HepG2 (cell line): ENCODE data around the gene SCN8A. TPM values are rescaled to one million over a fixed set of nuclear protein-coding genes. Genes with fewer than 3 reads are reported as not detected.

Experiments used
- HDAC6 ChIP-seq: fragments of 200-600 bp; sonication (generic); IDR thresholded peaks from 2 replicates; pipeline ENCODE4 v1.7.0; 2017; ENCODE audit warnings: mild to moderate bottlenecking, antibody characterized with exemption, low read length, low read depth
- HNRNPH1 ChIP-seq: fragments of 200-400 bp; formaldehyde crosslinking; optimal IDR thresholded peaks from 2 replicates; pipeline ENCODE3; 2017; ENCODE audit warnings: mild to moderate bottlenecking, low read depth, low read length
- MBNL3 ChIP-seq: fragments of 250-450 bp; sonication (Bioruptor Pico); conservative IDR thresholded peaks from 2 replicates; pipeline ENCODE4 v1.8.0; 2022; ENCODE audit warnings: mild to moderate bottlenecking, inconsistent platforms
- NKX3-1 ChIP-seq: sonication (generic); formaldehyde crosslinking; IDR thresholded peaks from 2 replicates; pipeline ENCODE4 v1.5.0; 2020; ENCODE audit warnings: missing genetic modification reagents
- PREB ChIP-seq: sonication (generic); formaldehyde crosslinking; IDR thresholded peaks from 2 replicates; pipeline ENCODE4 v1.4.0; 2020; ENCODE audit warnings: missing genetic modification reagents
- SMARCE1 ChIP-seq: fragments of 450-650 bp; IDR thresholded peaks from 2 replicates; pipeline ENCODE4 v1.6.1; 2017; ENCODE audit warnings: borderline replicate concordance
- SRSF4 ChIP-seq: fragments of 200-400 bp; formaldehyde crosslinking; IDR thresholded peaks from one replicate; pipeline ENCODE4 v1.6.1; 2018; ENCODE audit warnings: mild to moderate bottlenecking, low read depth, low read length, moderate library complexity; ENCODE audit not compliant: poor library complexity, severe bottlenecking
- TAF1 ChIP-seq: sonication (generic); formaldehyde crosslinking; IDR thresholded peaks from 2 replicates; pipeline ENCODE4 v1.4.0; 2020; ENCODE audit warnings: missing genetic modification reagents
- ZNF24 ChIP-seq: fragments of 450-650 bp; IDR thresholded peaks from 2 replicates; pipeline ENCODE4 v1.6.1; 2017; ENCODE audit warnings: antibody characterized with exemption, mild to moderate bottlenecking
- ZNF597 ChIP-seq: sonication (generic); formaldehyde crosslinking; IDR thresholded peaks from 2 replicates; pipeline ENCODE4 v1.5.0; 2020; ENCODE audit warnings: missing genetic modification reagents
- ZNF775 ChIP-seq: sonication (generic); formaldehyde crosslinking; IDR thresholded peaks from 2 replicates; pipeline ENCODE4 v1.4.0; 2020; ENCODE audit warnings: missing genetic modification reagents, mild to moderate bottlenecking, moderate library complexity, borderline replicate concordance
- ZNF792 ChIP-seq: IDR thresholded peaks from 2 replicates; pipeline ENCODE4 v1.6.1; 2016
- ZSCAN30 ChIP-seq: sonication (generic); formaldehyde crosslinking; IDR thresholded peaks from 2 replicates; pipeline ENCODE4 v1.5.0; 2020; ENCODE audit warnings: mild to moderate bottlenecking, missing genetic modification reagents
- polyA plus RNA-seq, 8 experiments: library from polyadenylated mRNA; depleted of rRNA in 3 of 8; stranded (reverse) in 7 of 8; unstranded in 1 of 8; fragments of >200 nt; fragmentation: Illumina TruSeq in 4 of 8; extraction: Trizol in 4 of 8; gene quantifications; 2 replicates each; pipeline versions ENCODE4 v1.2.1 to v1.2.3, GENCODE V29; 2011 to 2016; ENCODE audit warnings: low read depth in 4 of 8, missing spikeins in 1 of 8, mixed read lengths in 1 of 8; ENCODE audit not compliant: insufficient read depth in 1 of 8
- total RNA-seq, 5 experiments: library from RNA; depleted of rRNA; stranded (reverse); fragments of >200 nt; fragmentation: Illumina TruSeq; extraction: Trizol; gene quantifications; 2 replicates each; pipeline ENCODE4 v1.2.3, GENCODE V29; 2016; ENCODE audit warnings: low read depth in 1 of 5
- TF ChIP-seq, protein P1 (sequence below): sonication (generic); formaldehyde crosslinking; IDR thresholded peaks from 2 replicates; pipeline ENCODE4 v1.4.0; 2020; ENCODE audit warnings: missing genetic modification reagents, borderline replicate concordance
- TF ChIP-seq, protein P2 (sequence below): sonication (generic); formaldehyde crosslinking; IDR thresholded peaks from 2 replicates; pipeline ENCODE4 v1.4.0; 2020; ENCODE audit warnings: mild to moderate bottlenecking, missing genetic modification reagents

Gene SCN8A
- total and polyA plus RNA-seq, 2 of the 13 experiments (the other 11 are each of a cell fraction or from before 2014, with no cell fraction given) = 0.57 to 1.4 TPM

GRCh38 chr12:51591016-51591901 lies at the start of gene SCN8A (continued):
- TF ChIP-seq ZSCAN30 (CRISPR knock-in tag) = no peak
- no peak for TF ChIP-seq HDAC6
- TF ChIP-seq, protein P1, sequence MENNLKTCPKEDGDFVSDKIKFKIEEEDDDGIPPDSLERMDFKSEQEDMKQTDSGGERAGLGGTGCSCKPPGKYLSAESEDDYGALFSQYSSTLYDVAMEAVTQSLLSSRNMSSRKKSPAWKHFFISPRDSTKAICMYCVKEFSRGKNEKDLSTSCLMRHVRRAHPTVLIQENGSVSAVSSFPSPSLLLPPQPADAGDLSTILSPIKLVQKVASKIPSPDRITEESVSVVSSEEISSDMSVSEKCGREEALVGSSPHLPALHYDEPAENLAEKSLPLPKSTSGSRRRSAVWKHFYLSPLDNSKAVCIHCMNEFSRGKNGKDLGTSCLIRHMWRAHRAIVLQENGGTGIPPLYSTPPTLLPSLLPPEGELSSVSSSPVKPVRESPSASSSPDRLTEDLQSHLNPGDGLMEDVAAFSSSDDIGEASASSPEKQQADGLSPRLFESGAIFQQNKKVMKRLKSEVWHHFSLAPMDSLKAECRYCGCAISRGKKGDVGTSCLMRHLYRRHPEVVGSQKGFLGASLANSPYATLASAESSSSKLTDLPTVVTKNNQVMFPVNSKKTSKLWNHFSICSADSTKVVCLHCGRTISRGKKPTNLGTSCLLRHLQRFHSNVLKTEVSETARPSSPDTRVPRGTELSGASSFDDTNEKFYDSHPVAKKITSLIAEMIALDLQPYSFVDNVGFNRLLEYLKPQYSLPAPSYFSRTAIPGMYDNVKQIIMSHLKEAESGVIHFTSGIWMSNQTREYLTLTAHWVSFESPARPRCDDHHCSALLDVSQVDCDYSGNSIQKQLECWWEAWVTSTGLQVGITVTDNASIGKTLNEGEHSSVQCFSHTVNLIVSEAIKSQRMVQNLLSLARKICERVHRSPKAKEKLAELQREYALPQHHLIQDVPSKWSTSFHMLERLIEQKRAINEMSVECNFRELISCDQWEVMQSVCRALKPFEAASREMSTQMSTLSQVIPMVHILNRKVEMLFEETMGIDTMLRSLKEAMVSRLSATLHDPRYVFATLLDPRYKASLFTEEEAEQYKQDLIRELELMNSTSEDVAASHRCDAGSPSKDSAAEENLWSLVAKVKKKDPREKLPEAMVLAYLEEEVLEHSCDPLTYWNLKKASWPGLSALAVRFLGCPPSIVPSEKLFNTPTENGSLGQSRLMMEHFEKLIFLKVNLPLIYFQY (CRISPR knock-in tag) = no peak
- no peak for TF ChIP-seq ZNF24
- TF ChIP-seq SRSF4 = no peak
- TF ChIP-seq ZNF792 (CRISPR knock-in tag) = no peak
- no peak for TF ChIP-seq HNRNPH1
- no peak for TF ChIP-seq ZNF775 (CRISPR knock-in tag)
- TF ChIP-seq PREB (CRISPR knock-in tag) = no peak
- no peak for TF ChIP-seq MBNL3 (CRISPR knock-in tag)
- TF ChIP-seq ZNF597 (CRISPR knock-in tag) = no peak
- TF ChIP-seq, protein P2, sequence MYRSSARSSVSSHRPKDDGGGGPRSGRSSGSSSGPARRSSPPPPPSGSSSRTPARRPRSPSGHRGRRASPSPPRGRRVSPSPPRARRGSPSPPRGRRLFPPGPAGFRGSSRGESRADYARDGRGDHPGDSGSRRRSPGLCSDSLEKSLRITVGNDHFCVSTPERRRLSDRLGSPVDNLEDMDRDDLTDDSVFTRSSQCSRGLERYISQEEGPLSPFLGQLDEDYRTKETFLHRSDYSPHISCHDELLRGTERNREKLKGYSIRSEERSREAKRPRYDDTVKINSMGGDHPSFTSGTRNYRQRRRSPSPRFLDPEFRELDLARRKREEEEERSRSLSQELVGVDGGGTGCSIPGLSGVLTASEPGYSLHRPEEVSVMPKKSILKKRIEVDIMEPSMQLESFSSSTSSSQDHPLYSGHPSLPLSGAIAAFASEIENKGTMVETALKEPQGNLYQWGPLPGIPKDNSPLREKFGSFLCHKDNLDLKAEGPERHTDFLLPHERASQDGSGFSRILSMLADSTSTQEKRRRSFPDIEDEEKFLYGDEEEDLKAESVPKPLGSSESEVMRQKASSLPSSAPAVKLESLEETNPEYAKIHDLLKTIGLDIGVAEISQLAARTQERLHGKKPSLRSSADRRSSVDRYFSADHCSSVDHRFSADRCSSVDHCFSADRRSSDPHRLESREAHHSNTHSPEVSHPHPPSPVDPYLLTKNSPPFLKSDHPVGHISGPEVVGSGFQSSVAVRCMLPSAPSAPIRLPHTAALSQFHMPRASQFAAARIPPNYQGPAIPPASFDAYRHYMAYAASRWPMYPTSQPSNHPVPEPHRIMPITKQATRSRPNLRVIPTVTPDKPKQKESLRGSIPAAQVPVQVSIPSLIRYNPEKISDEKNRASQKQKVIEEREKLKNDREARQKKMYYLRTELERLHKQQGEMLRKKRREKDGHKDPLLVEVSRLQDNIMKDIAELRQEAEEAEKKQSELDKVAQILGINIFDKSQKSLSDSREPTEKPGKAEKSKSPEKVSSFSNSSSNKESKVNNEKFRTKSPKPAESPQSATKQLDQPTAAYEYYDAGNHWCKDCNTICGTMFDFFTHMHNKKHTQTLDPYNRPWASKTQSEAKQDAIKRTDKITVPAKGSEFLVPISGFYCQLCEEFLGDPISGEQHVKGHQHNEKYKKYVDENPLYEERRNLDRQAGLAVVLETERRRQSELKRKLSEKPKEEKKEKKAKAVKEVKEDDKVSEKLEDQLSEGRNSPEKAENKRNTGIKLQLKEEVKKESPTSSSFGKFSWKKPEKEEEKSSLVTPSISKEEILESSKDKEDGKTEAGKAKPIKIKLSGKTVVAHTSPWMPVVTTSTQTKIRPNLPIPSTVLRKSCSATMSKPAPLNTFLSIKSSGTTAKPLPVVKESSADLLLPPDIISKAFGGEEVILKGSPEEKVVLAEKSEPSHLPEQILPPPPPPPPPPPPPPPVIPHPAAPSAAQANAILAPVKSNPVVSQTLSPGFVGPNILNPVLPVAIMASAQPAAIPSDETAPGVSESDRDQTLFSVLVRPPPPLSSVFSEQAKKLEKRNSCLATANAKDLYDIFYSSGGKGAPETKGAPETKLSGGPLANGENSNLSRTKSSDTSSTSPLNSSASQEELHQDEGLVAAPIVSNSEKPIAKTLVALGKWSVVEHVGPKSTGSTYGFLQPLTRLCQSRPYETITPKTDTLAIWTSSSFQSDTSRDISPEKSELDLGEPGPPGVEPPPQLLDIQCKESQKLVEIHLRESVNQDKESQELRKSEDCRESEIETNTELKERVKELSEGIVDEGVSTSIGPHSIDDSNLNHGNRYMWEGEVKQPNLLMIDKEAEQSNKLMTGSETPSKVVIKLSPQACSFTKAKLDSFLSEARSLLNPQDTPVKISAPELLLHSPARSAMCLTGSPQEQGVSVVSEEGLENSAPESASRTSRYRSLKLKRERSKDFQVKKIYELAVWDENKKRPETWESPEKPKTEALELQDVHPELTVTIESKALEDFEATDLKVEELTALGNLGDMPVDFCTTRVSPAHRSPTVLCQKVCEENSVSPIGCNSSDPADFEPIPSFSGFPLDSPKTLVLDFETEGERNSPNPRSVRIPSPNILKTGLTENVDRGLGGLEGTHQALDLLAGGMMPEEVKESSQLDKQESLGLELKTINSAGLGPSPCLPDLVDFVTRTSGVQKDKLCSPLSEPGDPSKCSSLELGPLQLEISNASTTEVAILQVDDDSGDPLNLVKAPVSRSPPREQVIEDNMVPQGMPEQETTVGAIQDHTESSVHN = no peak
- no peak for TF ChIP-seq TAF1
- TF ChIP-seq NKX3-1 (CRISPR knock-in tag) = no peak
- TF ChIP-seq SMARCE1 = no peak
